NCI-H2107 treated with DMSO at 0.1 percent for 48 hours (cell line): ENCODE results near the gene LSM10.

Experiments
- DNase-seq: peaks from one replicate; lab custom pipeline; 2025; ENCODE audit not compliant: unreplicated experiment; lab: John Stamatoyannopoulos, UW

Gene LSM10

DNA sequence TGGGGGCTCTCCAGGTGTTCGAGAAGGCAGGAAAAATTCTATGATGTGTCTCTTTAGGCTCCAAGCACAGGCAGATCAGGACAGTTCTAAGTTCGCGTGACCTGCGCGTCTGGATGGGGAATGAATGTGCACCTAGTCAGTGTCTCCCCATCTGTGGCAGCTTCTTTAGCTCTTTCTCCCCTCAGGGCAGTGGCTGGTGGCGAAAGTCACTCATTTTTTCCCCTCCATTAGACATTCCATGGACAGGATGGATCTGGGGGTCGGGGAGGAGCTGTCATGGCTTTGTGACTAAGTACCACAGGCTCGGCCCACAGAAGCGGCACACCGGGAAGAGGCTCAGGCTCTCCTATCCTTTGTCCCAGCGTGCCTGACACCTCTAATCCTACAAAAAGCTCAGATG is 43.2 kb downstream of the LSM10 start:
- DNase-seq: no peak

DNA sequence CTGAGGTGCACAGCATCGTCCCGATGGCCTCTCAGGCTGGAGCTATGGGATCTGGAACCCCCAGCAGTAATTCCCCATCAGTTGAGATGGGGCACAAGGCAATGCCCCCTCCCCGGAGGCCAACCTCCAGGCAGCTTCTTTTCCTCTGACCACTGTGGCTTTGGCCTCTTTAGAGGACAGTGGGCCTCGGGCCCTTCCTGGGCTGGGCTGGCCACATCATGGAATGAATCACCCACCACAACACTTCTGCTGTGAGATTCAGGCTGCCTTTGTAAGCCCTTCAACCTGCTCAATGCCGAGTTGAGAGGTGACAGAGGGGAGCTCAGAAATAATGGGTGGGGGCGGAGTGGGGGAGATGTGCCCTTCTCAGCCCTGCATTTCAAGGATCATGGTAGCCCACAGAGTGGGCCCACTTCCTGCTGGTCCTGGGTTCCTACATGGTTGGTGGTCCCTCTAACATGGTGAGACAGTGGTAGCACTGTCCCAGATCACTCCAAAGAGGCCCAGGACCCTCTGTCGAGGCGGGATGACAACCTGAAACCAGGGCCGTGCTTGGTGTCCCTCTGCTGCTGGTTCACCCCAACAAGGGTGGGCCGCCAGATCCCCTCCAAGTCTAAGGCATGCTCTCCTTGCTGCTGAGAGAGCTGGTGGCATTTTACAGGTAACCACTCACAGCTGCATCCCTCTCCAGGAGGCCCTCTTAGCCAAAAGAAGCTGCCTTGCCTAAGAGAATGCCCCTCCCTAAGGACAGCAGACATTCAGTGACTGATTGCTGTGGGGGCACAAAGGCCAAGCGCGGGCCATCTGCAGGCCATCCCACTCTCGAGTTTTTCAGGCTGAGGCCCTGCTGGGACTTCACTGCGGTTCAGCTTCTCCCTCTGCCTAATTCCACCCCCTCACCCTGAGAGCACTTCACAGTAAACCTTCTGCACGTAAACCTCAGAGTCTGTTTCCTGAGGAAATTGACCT is 44.5 kb downstream of the LSM10 start:
- DNase-seq: no peak

DNA sequence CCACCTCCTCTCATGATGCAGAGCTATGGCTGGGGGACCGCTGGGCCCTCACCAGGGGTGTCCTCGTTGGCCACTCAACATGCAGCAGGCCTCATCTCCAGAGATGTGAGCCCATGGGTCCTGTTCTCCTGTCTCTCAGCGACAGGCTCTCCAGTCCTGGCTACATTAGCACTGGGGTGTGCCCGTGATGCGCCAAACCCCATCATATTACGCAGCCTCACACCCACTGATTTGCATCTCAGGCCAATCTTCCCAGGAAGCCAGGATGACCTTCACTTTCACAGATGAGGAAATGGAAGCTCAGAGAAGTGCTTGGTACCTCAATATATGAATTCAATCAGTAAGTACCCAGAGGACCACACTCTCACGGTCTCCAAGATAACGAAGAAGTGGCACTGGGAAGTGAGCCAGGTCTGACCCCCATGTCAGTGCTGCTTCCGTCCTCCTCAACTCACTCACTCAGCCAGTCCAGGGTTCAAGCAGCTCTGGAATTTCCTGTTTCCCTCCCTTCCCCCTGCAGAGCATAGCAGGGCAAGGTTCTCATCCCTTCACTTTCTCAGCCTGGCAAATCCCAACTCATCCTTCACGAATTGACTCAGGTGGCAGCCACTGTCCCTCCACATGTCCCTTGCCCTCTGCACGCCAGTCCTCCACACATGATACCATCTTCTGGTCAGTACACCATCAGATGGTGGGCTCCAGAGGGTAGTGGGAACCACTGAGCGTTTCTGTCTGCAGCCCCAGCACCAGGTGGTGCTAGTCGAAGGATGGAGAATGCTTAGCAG is 45.4 kb downstream of the LSM10 start:
- DNase-seq: no peak

DNA sequence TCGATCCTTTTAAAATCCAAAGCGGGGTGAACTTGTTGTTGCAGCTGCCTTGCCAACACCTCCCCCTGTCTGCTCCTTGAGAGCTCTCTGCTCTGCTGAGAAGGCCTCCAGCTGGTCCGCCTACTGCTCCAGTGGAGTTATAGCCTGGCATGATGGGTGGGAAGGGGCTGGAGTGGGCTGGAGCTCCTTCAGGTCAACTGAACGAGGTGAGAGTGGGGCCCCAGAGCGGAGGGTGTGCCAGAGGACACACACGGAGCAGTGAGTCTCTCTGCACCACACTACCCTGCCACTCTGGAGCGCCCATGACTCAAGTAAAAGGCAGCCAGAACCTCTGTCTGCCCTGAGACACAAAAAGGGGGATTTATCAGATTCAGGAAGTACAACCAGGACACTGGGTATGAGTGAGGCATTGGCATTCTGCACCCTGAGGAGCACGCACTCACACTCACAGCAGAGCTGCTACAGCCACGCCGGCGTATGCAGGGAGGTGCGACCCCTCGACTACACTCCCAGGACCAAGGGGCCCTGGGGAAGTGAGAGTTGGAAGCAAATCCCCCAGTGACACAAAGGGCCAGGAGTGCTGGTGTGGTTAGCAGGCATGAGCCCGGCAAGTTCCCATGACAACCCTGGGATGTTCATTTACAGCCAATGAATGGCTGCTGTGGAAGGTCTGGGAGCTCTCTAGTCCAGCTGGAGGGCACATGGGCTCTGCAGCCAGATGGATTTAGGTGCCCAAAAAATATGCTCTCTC is 46.3 kb downstream of the LSM10 start:
- DNase-seq: no peak

DNA sequence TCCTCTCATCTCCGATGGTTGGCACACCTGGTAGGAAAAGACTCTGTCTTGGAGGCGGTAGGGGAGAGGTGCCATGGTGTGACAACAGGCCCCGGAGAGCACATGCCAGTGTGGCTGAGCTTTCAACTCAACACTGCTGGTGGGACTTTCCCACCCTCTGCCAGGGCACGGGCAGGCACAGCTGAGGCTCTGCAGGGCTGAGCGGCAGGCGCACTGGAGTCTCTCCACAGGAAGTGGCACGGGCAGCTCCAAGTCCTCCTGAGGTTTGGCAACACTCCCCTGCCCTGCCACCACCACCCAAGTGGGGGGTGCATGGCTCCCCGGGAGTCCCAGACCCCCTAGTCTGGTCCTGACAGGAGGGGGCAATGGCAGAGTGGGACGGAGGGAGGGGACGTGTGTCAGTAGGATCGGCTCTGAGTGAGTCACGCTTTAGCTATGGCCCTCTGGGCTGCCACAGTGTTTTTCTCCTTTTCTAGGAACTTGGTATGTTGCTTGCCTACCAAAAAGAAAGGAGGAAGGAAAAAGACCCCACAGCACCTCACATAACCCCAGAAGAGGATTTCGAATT is 47.0 kb downstream of the LSM10 start:
- no peak for DNase-seq

DNA sequence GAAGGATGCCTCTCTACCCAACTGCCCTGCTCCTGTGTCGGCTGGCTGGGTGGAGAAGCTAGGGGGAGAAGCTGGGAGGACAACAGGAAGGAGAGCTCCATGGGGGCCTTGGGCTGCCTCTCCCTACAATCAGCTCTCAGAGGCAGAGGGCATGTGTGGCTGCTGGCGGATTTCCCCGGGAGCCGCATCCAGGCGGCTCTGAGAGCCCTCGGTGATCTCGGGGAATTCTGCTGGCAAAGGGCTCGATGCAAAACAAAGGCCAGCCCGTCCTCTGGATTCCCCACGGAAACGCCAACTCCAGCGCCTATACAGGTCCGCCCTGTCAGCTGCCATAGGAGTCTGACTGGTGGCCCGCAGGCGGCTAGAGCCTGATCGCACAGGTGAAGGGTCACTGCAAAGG is 47.9 kb downstream of the LSM10 start:
- no peak for DNase-seq

DNA sequence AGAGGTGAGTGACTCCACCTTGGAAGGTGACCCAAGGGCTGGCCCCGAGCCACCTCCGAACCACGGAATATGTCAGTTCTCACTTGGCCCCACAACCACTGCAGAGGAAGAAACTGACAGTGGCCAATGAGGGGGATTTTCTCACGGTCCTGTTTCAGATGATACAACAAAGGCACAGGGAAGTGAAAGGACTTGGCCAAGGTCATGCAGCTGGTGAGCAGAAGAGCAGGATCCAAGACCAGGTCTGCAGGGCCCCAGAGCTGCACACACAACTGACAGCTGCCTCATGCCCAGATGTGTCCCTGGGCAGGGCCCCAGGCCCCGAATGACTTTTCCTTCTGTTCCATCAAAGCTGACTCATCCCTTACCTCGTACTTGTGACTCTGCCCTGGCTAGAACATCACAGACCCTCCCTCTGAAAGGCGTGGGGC is 48.5 kb downstream of the LSM10 start:
- DNase-seq: no peak

DNA sequence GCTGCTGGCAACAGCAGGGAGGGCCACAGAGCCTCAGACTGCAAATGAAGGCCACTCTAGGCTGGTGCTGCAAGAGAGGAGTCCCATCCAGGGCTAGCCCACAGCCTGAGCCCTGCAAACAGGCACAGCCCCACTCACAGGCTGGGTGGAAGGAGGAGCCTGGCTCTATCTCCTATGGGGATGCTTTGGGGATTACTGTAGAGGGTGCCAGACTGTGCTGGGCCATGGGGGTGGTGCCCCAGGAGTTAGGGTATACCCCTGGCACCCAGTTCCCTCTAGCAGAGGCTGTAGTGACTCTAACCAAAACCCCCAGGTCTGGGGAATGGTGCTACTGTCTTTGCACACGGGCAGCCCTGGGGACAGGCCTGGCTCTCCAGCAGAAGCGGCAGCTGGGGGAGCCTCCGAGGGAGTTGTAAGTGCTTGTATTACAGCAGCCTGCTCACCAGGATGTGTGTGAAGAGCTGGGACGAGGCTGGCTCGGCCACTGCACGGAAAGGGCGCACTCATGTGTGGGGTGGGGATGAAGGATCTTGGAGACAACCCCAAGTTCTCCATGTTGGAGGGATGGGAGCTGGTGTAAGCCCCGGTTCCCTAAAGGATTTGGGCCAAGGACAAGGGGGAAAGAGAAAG is 50.9 kb downstream of the LSM10 start:
- no peak for DNase-seq

DNA sequence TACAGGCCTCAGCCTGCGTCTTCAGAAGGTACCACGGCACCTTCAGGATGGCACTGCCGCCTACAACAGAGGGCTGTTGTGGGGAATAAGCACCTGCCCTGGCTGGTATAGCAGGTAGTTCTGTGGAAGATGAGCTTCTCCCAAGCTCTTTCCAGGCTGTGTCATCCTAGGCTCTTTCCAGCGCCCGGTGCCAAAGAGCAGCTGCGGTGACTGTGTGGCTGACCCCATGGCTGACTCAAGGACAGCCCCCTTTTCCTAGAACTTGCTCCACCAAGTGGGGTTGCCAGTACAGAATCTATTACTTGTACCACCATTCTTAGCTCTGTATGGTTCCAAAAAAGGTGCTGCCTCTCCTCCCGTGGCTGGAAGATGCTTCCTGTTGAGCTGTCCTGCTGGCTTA is 52.4 kb downstream of the LSM10 start:
- no peak for DNase-seq

DNA sequence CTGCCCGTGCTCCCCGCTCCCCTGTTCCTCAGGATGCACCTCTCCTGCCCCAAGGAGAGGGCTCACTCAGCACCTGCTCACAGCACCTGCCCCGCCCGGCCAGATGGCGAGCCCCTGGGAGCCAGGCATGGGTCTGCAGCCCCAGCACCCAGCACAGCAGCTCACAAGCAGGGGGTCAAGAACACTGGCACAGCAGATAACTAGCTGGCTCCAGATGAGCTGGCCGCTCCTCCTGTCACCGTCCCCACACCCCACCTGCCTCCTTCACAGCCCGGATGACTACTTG is 53.4 kb downstream of the LSM10 start:
- no peak for DNase-seq

DNA sequence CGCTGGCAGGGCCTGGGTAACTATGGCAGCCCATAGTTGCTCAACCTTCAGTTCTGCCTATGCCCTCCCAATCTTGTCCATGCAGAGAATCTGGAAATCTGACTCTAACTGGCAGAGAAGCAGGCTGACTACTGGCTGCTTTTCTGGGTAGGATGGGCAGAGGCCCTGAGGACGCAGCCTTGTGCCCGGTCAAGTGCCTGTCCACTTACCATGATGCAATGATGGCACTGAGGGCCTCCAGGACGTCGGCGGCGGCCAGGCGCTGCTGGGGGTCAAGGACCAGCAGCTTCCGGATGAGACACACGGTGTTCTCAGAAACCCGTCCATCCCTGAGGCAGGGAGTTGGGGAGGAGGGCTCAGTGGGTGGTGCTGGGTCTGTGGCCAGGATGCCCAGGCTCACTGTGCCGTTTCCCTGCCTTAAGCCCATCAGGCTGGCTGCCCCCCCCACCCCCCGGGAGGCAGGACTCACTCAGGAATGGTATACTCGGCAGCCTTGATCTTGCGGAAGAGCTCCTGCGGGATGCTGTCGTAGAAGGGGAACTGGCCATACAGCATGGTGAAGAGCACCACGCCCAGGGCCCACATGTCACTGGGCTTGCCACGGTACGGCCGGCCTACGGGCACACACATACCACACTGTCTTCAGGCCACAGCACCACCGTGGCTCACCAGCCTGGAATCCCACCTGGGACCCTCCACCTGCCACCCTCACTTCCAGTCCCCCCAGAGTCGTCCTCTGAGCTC is 53.9 kb downstream of the LSM10 start:
- DNase-seq: no peak
